Suppressor macrophage treated with lipopolysaccharide for 1 hour (primary cell): ENCODE results near the gene RNF214.

Source experiments
- DNase-seq, 3 donors: peaks; one replicate each; pipeline ENCODE4 v3.0.0-alpha.2; 2020 to 2022

Gene RNF214

DNA sequence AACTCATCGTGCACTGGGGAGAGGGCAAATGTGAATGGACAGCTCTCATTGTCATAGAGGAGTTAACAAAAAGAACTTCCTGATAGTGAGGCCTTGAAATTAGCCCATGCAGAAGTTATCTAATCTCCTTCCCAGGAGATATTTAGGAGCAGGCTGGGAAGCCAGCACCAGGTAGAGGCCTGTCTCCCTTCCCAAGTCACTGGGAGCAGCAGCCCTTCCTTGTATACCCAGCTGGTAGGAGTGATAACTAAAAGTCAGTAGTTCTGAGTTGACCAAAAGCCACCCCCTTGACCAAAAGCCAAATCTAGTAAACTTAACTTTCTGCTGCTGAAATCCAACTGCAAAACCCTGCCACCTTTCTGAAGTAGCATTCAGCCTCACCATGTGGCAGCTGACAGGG, 57.3 kb downstream of the RNF214 start:
- DNase-seq, result no peak

DNA sequence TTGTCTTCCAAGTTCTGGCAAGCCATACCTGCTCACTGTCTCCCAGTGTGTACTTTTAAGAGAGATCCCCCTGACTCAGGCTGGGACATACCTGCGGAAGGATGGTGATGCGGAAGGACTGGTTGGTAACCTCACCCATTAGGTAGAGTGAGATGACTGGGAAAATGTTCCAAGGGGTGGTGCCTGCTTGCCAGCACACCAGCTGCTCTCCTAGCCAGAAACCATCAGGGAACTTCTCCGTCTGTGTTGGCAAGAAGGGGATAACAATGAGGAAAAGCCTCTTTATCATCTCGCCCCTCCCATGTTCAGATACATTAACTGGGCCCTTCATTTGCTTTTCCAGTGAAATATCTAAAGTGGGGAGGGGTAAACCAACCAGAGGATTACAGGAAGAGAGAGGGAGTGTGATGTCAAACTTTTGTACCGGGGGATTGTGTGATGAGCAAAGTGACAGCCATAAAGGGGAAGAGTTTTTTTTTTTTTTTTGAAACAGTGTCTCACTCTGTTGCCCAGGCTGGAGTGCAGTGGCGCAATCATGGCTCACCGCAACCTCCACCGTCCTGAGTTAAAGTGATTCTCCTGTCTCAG, 58.4 kb downstream of the RNF214 start, which contains the start of gene BACE1-AS:
Gene BACE1-AS (plus strand): TSS at position 538 of the 588 bp plus-strand sequence.
- DNase-seq, result no peak

DNA sequence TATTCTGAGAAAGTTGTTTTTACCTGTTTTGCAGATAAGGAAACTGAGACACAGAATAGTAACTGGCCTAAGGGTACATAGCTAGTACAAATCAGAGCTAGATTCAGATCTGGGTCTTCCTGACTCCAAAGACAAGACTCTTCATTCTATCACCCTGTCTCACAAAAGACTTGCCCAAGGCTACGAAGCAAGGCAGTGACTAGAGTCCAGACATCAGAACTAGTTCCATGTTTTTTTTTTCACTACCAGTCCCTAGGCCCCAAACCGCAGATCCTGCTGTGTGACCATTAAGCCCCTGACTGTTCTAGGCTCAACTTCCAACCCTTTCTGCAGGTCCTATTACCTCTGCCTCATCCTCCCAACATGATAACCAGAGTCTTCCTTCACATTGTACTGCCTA, 60.1 kb downstream of the RNF214 start:
- no peak for DNase-seq

DNA sequence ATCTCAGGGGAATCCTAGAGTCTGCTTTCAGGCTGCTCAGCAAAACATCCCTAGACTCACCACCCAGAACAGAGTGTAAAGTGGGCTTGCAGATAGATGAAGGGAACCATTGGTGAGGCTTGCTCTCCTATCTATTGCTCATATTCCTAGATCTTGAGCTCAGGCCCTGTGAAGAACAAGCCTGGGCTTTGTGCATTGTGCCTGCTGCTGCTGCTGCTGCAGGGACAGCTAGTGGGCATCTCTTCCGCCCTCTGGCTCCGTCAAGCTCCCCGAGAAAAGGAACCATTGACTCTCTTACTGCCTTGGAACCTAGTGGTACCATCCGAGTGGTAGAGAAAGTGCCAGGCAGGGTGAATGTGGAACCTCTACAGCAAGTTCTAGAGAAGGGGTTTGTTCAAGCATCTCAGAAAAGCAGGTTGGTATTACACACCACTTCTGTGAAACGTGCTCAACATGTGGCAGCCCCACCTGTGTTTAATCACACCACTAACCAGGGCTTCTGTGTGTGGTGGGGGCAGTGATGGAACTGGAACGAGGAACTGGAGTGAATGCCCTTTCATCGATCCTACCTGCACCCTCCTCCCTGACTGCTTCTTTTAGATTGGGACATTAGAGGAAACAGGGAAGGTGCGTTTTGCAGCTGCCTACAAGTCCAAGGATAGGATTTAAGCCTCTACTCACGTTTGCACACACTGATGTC, 63.1 kb downstream of the RNF214 start:
- no peak for DNase-seq

DNA sequence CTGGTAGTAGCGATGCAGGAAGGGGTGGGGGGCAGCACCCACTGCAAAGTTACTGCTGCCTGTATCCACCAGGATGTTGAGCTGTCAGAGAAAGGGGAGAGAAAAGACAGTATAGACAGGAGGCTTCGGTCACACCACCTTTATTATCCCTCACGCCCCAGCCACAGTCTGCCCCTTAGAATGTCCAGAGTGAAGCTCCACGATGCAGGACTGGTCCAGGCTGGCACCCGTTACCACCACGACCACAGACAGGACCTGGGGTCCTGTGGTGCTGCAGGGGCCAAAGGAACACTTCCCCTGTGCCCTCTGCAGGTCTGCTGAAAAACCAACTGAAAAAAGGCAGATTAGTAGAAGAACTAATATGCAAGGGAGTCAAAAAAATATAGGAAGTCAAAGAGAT, 64.4 kb downstream of the RNF214 start:
- no peak for DNase-seq

DNA sequence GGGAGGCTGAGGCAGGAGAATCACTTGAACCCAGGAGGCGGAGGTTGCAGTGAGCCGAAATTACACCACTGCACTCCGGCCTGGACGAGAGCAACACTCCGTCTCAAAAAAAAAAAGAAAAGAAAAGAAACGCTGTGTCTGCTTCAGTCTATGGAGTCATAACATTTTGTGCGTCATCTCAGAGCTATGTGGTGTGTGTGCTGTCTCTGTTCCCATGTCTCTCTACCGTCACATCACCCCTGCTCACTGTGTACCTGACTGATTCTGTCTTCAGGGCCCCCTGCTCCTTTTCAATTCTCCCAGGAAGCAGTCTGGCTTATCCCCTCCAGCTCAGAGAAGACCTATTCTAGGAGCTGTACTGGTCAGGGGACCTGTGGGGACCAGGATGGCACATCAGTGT, 65.7 kb downstream of the RNF214 start:
- no peak for DNase-seq

DNA sequence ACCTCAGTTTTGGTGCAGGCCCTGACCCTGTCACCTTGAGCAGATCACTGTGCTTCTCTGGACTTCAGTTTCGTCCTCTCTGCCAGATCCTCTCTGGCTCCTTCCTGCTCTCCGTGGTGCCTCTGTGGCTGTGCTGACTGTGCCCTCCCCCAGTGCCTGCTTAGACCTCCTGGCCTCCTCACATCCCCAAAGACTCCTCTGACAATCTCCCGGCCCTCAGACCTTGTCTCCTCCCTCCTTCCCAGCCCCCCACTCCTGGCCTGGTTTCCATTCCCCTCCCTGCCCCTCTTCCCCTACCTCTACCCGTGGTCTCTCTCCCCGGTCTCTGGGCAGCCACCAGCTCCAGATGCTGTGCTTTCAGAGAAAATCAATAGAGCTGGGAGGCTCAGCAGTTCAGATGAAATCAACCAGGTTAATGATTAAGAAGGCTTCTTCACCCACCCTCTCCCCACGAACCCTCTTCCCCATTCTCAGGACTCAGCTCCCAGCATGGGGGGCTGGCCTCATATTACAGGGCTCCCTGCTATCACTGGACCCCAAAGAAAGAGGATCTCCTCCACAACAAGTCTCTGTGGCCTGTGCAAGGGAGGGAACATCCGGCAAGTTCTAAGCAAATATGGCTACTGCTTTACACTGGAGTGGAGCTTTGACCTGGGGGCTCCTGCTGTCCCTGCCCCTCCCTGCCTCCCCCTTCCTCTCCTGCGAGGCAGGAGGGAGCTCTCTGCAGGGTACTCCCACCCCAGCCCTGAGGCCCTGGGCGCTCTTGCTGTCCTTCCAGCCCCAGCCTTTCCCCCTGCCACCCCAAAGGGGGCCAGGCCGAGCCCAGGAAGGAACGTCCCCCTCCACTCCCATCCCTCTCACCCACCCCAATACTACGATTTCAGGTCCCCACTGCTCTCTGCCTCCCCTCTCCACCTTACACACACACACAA, 67.1 kb downstream of the RNF214 start:
- no peak for DNase-seq

DNA sequence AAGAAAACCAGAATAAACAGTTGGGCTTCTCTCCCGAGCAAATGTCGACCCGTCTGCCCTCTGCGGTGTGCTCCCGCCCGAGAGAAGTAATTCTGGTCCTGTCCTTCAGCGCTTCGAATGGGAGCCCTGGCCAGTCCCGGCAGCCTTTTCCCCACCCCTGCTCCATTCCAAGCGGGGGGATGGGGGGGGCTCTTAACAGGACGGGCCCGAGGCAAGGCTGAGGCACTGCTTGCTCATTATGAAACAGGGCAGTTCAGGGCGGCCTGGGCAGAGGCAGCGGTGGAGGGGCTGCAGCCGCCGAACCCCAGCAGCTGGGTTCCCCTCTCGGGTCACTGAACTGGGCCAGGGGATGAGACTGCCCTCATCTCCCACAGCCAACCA, 67.8 kb downstream of the RNF214 start:
- DNase-seq, result no peak

DNA sequence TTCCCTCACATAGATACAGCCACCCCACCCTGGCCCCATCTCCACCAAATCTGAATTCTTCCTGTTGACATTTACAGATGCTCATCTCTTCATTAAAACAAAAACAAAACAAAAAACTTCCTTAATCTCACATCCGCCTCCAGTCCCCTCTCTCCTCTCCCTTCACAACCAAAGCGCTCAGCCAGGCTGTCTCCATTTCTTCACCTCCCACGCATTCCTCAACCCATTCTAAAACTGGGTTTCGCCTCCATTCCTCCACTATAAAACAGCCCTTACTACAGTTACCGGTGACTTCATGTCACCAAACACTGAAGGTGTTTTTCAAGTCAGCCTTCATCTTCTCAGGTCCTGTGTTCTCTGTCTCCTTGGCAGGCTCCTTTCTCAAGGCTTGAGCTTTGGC, 68.3 kb downstream of the RNF214 start:
- DNase-seq, result no peak

DNA sequence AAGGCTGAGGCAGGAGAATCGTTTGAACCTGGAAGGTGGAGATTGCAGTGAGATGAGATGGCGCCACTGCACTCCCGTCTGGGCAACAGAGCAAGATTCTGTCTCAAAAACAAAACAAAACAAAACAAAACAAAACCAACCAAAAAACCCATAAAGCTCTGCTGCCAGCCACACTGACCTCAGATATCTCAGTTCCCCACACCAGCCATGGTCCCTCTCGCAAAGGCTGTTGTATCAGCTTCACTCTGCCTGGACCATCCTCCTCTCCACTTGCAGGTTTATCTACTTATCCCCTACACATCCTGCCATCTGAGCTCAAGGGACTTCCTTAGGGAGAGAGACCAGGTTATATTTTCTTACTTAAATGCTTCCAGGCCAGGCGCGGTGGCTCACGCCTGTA, 69.8 kb downstream of the RNF214 start:
- no peak for DNase-seq

DNA sequence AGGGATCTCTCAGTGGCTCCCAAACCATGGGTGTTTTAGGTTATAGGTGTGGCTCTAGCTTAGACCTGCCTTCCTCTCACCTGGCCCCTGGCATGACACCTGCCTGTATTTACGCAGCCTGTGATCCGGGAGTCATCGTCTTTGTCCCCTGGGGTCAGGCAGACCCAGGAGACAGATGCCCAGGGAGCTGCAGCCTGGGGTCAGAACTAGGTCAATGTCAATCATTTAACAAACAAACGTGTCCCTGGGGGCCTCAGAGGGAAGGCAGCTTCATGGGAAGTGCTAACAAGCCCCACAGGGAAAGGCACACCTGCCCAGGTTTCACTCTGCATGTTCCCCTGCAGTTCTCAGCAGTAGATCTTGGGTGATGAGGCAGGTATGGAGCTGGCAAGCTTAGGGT, 70.6 kb downstream of the RNF214 start:
- no peak for DNase-seq

DNA sequence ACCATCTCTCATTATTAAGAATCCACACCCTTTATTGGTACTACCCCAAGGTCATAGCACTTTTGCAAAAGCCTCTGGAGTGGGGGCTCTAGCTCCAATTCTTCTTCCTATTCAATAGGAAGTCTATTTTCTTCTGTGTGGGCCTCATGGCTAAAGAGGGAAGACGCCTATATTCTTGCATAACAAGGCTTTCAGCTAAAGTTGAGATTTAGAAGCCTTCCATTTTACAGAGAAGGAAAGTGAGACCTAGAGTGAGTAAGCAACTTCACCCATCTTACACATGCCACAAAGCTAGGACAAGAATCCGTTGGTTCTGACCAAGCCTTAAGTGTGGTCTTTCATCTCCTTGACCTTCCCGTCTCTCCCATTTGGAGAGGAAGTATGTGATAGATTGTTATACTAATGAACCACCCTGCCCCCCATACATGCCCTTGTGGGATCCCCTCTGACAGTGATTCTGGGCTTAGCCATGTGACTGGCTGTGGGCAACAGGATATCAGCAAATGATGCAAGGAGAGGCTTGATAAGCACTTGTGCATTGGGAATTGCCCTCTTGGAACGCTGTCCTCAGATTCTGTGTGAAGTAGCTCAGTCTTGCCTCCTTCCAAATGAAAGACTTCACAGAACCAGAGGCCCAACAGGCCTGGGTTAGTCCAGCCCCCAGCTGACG, 71.3 kb downstream of the RNF214 start:
- peak in 2 of 3 donors; percentile 34 to 44 for DNase-seq

DNA sequence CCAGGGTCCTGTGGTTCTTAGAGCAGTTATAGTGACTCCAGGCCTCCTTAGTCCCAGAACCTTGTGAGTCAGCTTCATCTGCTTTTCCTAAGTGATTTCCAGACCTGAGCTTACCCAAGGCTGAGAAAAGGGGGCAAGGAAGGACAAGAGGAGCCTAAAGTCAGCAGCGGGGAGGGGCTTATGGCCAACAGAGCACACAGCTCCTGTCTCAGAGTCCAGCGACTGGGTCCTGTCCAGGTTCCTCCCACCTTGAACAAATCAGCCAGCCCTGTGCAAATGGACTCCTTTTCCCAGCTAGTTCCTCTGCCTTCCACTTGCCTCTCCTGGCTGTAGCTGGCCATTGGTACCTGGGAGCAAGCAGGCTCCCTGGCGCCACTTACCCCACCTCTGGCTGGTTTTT, 72.7 kb downstream of the RNF214 start:
- DNase-seq, result no peak

DNA sequence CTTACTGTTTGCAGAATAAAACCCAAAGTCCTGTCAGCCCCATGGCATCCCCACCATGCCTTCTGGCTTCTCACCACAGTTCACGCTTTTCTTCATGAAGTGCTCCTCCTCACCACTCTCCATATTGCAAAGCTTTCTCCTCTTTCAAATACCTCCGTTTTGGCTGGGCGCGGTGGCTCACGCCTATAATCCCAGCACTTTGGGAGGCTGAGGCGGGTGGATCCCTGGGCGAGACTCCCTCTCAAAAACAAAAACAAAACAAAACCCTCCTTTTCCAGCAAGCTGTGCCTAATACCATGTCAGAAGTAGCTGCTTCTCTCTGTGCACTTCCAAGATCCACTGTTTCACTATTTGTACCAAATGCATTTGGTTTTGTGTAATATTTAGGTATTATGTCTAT, 76.8 kb downstream of the RNF214 start:
- DNase-seq, result no peak

DNA sequence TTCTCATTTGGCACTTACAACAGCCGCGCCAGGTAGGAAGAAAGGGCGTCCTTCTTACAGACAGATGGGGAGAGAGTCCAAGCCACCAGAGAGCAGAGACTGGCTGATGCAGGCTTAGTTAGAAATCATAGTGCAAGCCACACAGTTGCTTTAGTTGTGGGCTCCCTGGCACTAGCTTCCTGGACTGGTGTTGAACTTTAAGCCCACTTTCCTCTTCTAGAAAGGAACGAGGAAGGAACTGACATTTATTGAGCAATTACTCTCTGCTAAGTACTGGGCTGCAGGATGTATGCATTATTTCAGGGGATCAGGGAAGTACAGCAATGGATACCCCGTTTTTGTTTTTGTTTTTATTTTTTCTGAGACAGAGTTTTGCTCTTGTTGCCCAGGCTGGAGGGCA, 80.6 kb downstream of the RNF214 start:
- peak; percentile 25 to 56 (median 54) for DNase-seq

DNA sequence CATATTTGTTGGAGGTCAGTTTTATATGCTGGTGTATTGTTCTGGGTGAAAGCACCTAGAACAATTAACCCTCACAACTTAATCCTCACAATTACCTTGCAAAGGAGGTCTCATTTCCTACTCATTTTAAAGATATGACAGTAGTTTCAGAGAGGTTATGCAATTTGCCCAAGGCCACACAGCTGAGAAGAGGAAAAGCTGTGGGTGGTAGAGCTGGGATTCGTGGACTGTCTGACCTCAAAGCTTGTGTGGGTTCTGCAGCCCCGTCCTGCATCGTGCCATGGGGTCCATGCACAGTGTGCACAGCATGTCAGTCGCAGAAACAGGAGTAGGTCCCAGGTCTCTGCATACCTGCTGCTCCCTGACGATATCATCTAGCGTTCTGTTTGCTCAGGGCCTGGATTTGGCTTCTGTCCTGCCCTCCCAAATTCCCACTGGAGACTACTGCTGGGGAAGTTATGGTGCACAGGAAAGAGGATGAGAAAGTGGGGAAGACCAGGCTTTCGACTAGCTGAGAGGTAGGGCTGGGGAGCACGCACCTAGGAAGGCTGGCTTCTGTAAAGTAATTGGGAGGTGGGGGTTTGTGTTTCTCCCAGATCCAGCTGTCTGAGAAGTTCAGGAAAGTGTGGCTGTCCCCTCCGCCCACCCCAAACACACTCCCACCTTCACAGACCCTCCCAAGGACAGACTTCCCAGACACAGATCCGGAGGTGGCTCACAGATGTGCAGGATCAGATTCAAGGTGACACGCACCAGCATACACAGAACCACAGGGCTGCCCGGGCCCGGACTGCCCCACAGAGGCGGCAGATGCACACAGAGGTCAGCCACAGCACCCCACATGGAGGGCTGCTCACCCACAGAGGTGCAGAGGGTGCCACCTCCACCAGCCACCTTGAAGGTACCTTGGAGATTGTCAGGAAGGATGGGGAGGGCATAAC, 81.6 kb downstream of the RNF214 start:
- DNase-seq, result peak in 1 of 3 donors; percentile 19

DNA sequence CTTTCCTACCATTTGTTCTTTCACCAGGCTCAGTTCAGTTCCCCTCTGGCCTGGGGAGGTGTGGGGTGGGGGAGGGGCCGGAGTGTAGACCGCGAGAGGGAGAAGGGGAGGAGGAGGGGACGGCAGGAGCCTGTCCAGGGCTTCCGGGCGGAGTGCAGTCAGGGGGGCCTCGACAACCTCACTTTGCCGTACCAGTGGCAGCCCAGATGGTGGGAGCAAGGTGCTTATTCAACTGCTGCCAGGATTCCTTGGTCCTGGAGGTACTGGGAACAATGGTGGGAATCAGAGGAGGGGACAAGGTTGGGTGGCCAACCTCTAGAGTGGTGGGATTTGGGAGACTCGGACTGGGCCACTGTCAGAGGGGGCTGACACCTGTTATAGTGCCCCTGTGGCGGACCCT, 82.4 kb downstream of the RNF214 start:
- DNase-seq, result peak in 1 of 3 donors; percentile 28

DNA sequence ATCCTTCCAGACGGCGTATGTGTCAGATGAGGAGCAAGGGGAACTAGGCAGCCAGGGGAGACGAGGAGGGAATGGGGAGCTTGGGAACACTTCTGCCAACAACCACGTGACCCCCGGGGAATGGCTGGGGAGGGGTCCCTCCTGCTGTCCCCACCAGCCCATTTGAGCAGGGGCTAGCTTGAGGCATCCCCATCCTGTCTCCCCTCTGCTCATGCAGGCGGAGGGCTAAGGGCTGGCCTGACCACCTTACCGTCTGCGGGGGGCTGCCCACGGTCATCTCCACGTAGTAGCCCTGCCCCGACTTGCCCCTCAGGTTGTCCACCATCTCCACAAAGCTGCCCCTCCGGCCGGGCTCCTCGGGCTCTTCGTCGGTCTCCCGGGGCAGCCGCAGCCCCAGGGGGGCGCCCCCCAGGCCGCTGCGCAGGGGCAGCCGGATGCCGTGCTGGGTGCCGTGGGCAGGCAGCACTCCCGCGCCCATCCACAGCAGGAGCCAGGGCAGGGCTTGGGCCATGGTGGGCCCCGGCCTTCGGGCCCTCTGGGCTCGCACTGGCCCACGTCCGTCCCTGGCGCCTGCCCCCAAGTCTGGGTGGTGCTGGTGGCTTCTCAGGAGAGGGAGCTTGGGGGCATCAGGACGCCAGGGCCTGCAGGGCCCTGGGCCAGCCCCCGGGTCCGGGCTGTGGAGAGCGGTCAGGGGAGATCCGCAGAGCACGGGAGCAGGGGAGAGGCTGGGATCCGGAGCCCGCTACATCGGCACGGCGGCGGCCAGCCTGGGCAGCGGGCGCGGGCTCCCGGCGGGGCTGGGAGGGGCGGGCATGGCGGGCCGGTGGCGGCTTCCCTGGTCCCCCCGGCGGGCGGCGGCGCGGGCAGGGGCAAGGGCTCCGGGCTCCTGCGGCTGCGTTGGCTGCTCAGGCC, 83.1 kb downstream of the RNF214 start:
- DNase-seq, result peak; percentile 17 to 37 (median 31)

DNA sequence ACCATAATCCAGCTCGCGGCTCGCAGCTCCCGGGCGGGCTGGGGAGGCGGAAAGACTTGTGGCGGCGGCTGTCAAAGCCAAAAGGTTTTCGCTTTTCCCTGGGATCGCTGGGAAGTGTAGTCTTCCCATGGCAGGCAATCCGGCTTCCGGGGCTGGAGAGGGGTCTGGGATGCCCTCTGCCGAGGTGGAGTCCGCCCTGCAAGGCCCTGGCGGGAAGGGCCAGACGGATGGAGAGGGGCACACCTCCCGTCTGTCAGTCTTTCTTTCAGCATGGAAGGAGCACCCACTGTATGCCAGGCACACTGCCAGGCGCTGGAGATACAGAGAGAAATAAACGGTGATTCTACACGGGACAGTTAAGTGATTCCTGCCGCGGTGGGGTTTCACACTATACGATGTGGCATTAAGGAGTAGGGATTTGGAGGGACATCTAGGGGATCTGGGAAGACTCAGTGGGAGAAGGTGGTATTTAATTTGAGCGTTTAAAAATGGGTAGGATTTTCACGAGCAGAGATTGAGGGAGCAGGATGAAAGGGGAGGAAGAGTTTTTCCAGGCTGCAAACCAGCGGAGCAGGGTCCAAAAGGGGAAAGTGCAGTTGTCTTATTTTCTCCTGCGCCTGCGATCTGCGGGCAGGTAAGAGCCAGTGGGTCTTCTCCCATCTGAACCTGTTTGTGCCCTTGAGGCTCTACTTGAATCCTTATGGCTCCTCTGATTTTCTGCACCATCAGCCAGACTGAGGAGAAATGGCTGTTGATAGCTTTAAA, 83.9 kb downstream of the RNF214 start, which contains the start of gene BACE1:
Gene BACE1 (minus strand): TSS at position 60 of the 765 bp plus-strand sequence. CDS start 461 bp downstream, outside the sequence.
- peak; percentile 60 to 80 (median 73) for DNase-seq

DNA sequence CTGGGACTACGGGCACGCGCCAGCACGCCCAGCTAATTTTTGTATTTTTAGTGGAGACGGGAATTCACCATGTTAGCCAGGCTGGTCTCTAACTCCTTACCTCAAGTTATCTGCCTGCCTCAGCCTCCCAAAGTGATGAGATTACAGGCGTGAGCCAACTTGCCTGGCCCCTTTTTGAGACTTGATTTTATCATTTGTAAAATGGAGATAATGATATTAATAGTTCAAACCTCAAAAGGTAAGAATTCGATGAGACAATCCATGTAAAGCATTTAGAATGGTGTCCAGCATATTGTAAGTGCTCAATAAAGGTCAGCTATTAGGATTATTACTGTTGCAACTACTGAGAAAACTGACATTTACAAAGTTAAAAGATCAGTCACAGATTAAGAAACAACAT, 86.3 kb downstream of the RNF214 start:
- DNase-seq, result no peak
